Lung (tissue), 12 donors: ENCODE data around the gene WDSUB1. TPM values are rescaled to one million over a fixed set of nuclear protein-coding genes. Genes with fewer than 3 reads are reported as not detected.
A peak's percentile ranks its signal among the peaks of the same experiment; 100 is the strongest.

Experiments used
- ATAC-seq: fragments of 200-7000 bp; cut with Tn5 transposase; one replicate; pipeline ENCODE4 v1.9.1; 2020; ENCODE audit warnings: moderate number of reproducible peaks; ENCODE audit not compliant: insufficient read depth, low FRiP score
- DNase-seq, 3 donors: peaks; one replicate each; pipeline ENCODE4 v3.0.0-alpha.2; 2013 to 2017
- H3K27ac ChIP-seq, 2 donors: one replicate each; pipeline ENCODE4 v1.5.1; 2013; ENCODE audit warnings: mild to moderate bottlenecking in 2 of 2, moderate library complexity in 2 of 2, control low read depth in 1 of 2, inconsistent platforms in 1 of 2, low read depth in 1 of 2, low read length in 1 of 2
- H3K27me3 ChIP-seq, 3 donors: one replicate each; pipeline ENCODE4 v1.5.1; 2013; ENCODE audit warnings: low read length in 2 of 3; ENCODE audit not compliant: control insufficient read depth in 3 of 3, insufficient read depth in 3 of 3
- H3K36me3 ChIP-seq, 4 donors: one replicate each; pipeline ENCODE4 v1.5.1; 2013; ENCODE audit warnings: low read length in 4 of 4, mild to moderate bottlenecking in 1 of 4, moderate library complexity in 1 of 4; ENCODE audit not compliant: control insufficient read depth in 4 of 4, insufficient read depth in 4 of 4
- H3K4me1 ChIP-seq, 5 donors: one replicate each; pipeline ENCODE4 v1.5.1; 2013; ENCODE audit warnings: low read length in 5 of 5, mild to moderate bottlenecking in 2 of 5, moderate library complexity in 1 of 5; ENCODE audit not compliant: control insufficient read depth in 5 of 5, insufficient read depth in 5 of 5
- H3K4me3 ChIP-seq: one replicate; pipeline ENCODE4 v1.5.1; 2013; ENCODE audit warnings: mild to moderate bottlenecking, control low read depth, moderate library complexity
- H3K9ac ChIP-seq, 2 donors: one replicate each; pipeline ENCODE4 v1.5.1; 2013; ENCODE audit warnings: low read length in 2 of 2, control low read depth in 1 of 2; ENCODE audit not compliant: insufficient read depth in 1 of 2
- H3K9me3 ChIP-seq, 4 donors: one replicate each; pipeline ENCODE4 v1.5.1; 2013; ENCODE audit warnings: low read length in 3 of 4, mild to moderate bottlenecking in 1 of 4, moderate library complexity in 1 of 4; ENCODE audit not compliant: control insufficient read depth in 4 of 4, insufficient read depth in 3 of 4
- CTCF ChIP-seq: IDR thresholded peaks from 2 replicates; pipeline ENCODE4 v1.5.1; 2012; ENCODE audit warnings: mild to moderate bottlenecking; ENCODE audit errors: control extremely low read depth, extremely low read depth
- WGBS, 2 donors: extraction: QIAGEN DNeasy Blood & Tissue Kit; methylation state at CpG; one replicate each; pipeline ENCODE4 v1.1.7; 2013; 5-methylcytosine and 5-hydroxymethylcytosine counted together
- polyA plus RNA-seq, 2 donors: library from polyadenylated mRNA; stranded (reverse); fragments of 200-250 nt; gene quantifications; one replicate each; pipeline ENCODE4 v1.2.1, GENCODE V29; 2013
- total RNA-seq, 2 donors: library from RNA; depleted of rRNA in 1 of 2; stranded (reverse); fragments of >200 nt in 1 of 2; gene quantifications; one replicate each; pipeline ENCODE4 v1.2.1, GENCODE V29; 2014 to 2021
- donor health status: control.
- donor health status: control.
- donor health status: Bipolar disorder and iron deficiency.
- donor health status: healthy.
- donor health status: DM: yes; HTN: yes; CAD: no.

Gene WDSUB1
- total and polyA plus RNA-seq, 4 donors = 7.7 to 18.3 (median 9.8) TPM

- no peak overlapping the region for H3K27ac ChIP-seq
- H3K9me3 ChIP-seq = no peaks in the 10 kb centered on the region
- no peaks in the 10 kb centered on the region for H3K4me1 ChIP-seq
- H3K9ac ChIP-seq = no peak overlapping the region
- no peaks in the 10 kb centered on the region for H3K27me3 ChIP-seq
- no peak for TF ChIP-seq CTCF
- ATAC-seq = no peak
- DNase-seq = no peak
- no peak overlapping the region for H3K4me3 ChIP-seq
- H3K36me3 ChIP-seq = no peaks in the 10 kb centered on the region
Measured at GRCh38 chr2:159298967-159299366, 12.5 kb upstream of the WDSUB1 start.

- TF ChIP-seq CTCF = no peak
- 81 to 88% methylated on average over 5 of the region's 5 CpGs for WGBS, 2 donors
- H3K4me3 ChIP-seq = no peak overlapping the region
- ATAC-seq (no peak), DNase-seq (peak in 1 of 3 donors; percentile 39)
- no peak overlapping the region for H3K27ac ChIP-seq
- H3K9me3 ChIP-seq = no peaks in the 10 kb centered on the region
- H3K4me1 ChIP-seq = no peaks in the 10 kb centered on the region
- H3K27me3 ChIP-seq = no peaks in the 10 kb centered on the region
- no peaks in the 10 kb centered on the region for H3K36me3 ChIP-seq
- no peak overlapping the region for H3K9ac ChIP-seq
Measured at GRCh38 chr2:159297042-159297707, 10.7 kb upstream of the WDSUB1 start.

GRCh38 chr2:159292157-159292556 lies 5.7 kb upstream of the WDSUB1 start:
- Histone ChIP-seq H3K4me1 (peaks cover 0 to 8% (median 2%) of the 10 kb centered on the region in 5 donors), H3K36me3 (no peaks in the 10 kb centered on the region), H3K4me3 (no peak overlapping the region), H3K9me3 (no peaks in the 10 kb centered on the region), H3K9ac (no peak overlapping the region), H3K27me3 (no peaks in the 10 kb centered on the region), H3K27ac (no peak overlapping the region)
- TF ChIP-seq CTCF = no peak
- no peak for ATAC-seq
- DNase-seq = no peak
- 70 to 82% methylated on average over 6 of the region's 6 CpGs for WGBS, 2 donors

GRCh38 chr2:159290289-159290907 lies 3.9 kb upstream of the WDSUB1 start:
- ATAC-seq (no peak), DNase-seq (peak in 2 of 3 donors; percentile 39 to 59)
- Histone ChIP-seq H3K9me3 (no peaks in the 10 kb centered on the region), H3K4me1 (peaks cover 0 to 19% (median 3%) of the 10 kb centered on the region in 5 donors), H3K36me3 (no peaks in the 10 kb centered on the region), H3K27ac (no peak overlapping the region), H3K27me3 (no peaks in the 10 kb centered on the region), H3K4me3 (no peak overlapping the region), H3K9ac (no peak overlapping the region)
- no peak for TF ChIP-seq CTCF
- 27 to 40% methylated on average over 7 of the region's 7 CpGs for WGBS, 2 donors
